SK-N-MC (cell line): Measurements from ENCODE around the gene LMTK2.
A peak's percentile ranks its signal among the peaks of the same experiment; 100 is the strongest.
"Not testable (repeated sequence)": the region's sequence is repeated elsewhere in the genome, so short reads cannot be mapped to it uniquely, and the experiment has no call there.

Experiments
- DNase-seq: peaks from one replicate; pipeline ENCODE4 v3.0.0-alpha.2; 2011; ENCODE audit warnings: low read depth, low spot score
- H3K27ac ChIP-seq: fragments of 200-600 bp; sonication (generic); 2 replicates; pipeline ENCODE4 v1.5.1; 2016; ENCODE audit warnings: mixed run types
- H3K36me3 ChIP-seq: fragments of 200-600 bp; sonication (generic); 2 replicates; pipeline ENCODE4 v1.6.1; 2017; ENCODE audit warnings: antibody characterized with exemption, low read length, mixed read lengths; ENCODE audit not compliant: insufficient read depth
- H3K4me3 ChIP-seq: fragments of 200-600 bp; sonication (generic); 2 replicates; pipeline ENCODE4 v1.5.1; 2016
- H3K9ac ChIP-seq: fragments of 200-600 bp; sonication (generic); 2 replicates; pipeline ENCODE4 v1.8.0; 2017; ENCODE audit warnings: mixed run types, mixed read lengths; ENCODE audit not compliant: insufficient read length
- H3K9me3 ChIP-seq: fragments of 200-600 bp; sonication (generic); 2 replicates; pipeline ENCODE4 v1.6.1; 2017; ENCODE audit warnings: low read depth, mild to moderate bottlenecking, antibody characterized with exemption, low read length, moderate library complexity, mixed read lengths
- EZH2 ChIP-seq: fragments of 200-600 bp; sonication (generic); IDR thresholded peaks from one replicate; pipeline ENCODE4 v1.6.1; 2017; ENCODE audit warnings: antibody characterized with exemption
- FOXP2 ChIP-seq: optimal IDR thresholded peaks from 2 replicates; pipeline ENCODE3; 2011; ENCODE audit warnings: mild to moderate bottlenecking, moderate library complexity; ENCODE audit not compliant: insufficient read depth; ENCODE audit errors: extremely low read length, control extremely low read depth
- POLR2AphosphoS5 ChIP-seq: IDR thresholded peaks from 2 replicates; pipeline ENCODE4 v1.6.1; 2012; ENCODE audit warnings: mild to moderate bottlenecking, low read depth, low read length, borderline replicate concordance

LMTK2 gene

DNA sequence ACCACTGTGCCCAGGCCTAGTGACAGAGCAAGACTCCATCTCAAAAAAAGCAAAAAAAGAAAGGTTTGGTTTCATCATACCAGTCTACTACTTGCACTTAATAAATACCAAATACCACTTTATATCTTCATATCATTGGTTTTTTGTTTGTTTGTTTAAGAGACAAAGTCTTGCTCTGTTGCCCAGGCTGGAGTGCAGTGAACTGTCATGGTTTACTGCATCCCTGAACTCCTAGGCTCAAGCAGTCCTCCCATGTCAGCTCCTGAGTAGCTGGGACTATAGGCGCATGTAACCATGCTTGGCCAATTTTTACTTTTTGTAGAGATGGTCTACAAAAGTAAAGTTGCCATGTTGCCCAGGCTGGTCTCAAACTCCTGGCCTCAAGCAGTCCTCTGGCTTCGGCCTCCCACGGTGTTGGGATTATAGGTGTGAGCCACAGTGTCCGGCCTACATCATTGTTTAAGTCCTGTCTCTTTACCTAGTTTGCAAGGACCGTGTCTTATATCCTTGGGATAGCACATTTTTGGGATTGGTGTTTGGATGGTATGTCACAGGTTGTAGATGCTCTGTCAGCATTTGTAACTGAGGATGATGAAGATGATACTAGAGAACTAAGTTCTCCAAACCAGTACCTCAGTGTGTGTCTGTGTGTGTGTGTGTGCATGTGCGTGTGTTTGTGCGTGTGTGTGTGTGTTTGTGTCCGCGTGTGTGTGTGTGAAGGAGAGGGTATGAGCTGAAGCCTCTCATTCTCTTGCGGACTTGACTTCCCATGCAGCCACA, 9.3 kb downstream of the LMTK2 start:
- Histone ChIP-seq H3K36me3 (no peaks in the 10 kb centered on the region), H3K27ac (no peak overlapping the region), H3K9me3 (no peaks in the 10 kb centered on the region), H3K4me3 (no peak overlapping the region), H3K9ac (no peak overlapping the region)
- TF ChIP-seq POLR2AphosphoS5, result no peak
- TF ChIP-seq FOXP2, result no peak
- no peak for DNase-seq

DNA sequence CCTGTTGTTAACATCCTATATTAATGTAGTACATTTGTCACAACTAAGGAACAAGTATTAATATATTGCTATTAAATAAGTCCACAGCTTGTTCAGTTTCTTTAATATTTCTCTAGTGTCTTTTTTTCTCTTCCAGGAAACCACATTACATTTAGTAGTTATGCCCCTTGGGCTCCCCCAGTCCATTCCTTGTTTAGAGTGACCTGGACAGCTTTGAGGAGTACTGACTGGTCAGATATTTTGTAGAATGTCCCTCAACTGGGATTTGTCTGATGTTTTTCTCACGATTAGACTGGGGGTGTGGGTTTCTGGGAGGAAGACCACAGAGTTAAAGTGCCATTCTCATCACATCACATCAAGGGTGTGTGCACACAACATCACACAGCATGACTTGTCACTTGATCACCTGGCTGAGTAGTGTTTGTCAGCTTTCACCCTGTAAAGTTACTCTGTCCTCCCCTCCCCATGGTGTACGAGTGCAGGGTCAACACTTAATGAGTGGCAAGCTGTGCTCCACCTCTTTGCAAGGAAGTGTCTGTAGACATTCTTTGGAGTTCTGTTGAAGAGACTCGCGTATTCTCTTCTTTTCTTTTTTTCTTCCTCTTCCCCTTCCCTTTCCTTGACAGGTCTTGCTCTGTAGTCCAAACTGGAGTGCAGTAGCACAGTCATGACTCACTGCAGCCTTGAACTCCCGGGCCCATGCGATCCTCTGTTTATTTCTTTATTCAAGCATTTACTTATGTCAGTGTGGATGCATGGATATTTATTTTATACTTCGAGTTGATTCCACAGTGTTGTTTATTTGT, 10.2 kb downstream of the LMTK2 start:
- TF ChIP-seq FOXP2 (no peak), EZH2 (no peak), POLR2AphosphoS5 (no peak)
- Histone ChIP-seq H3K36me3 (no peaks in the 10 kb centered on the region), H3K4me3 (no peak overlapping the region), H3K27ac (no peak overlapping the region), H3K9ac (no peak overlapping the region), H3K9me3 (no peaks in the 10 kb centered on the region)
- DNase-seq, result no peak

DNA sequence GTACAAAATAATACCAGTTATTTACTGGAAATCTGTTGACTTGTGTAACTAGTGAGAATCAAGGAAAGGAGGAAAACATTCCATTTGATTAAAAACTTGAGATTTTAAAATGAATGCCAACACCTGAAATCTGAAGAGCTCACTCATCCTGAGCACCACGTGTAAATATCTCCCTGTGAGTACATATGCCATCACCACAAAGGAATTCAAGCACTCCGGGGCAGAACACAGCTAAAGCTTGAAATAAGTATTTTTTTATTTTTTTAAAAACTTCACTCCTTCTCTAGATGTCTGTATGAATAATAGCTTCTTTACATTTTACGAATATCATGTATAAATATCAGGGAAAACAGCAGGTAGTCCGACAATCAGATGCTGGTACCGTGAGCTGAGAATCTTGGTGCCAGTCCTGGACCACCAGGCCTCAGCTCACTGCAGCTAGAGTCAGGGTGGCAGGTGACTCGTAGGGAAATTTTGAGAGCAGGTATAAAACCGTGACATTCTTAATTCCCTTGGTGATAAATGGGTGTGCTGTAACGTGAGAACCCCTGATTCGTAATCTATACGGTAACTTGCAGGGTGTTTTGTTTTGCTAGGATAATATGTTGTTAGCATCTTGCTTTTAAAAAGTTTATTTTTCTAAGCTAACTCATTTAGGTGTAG, 12.7 kb downstream of the LMTK2 start:
- Histone ChIP-seq H3K9me3 (no peaks in the 10 kb centered on the region), H3K27ac (no peak overlapping the region), H3K9ac (no peak overlapping the region), H3K36me3 (no peaks in the 10 kb centered on the region), H3K4me3 (no peak overlapping the region)
- no peak for TF ChIP-seq POLR2AphosphoS5
- no peak for DNase-seq

DNA sequence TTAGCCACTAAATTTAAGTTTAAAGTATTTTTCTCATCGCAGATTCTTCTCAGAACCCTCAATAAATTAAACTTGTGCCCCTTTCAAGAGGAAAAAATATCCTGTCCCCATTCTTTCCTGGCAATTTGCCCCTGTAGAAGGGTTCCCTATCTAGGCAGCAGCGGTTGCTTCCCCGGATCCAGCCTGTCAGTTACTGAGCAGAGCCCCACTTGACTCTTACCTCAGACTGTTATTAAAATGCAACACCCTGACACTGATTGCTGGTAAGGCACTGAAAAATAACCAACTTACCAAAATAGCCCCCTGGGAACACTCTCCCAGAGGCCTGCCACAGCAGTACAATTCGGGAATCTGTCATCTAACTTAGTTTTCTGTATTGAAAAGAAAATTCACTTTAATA, 13.9 kb downstream of the LMTK2 start:
- Histone ChIP-seq H3K4me3 (no peak overlapping the region), H3K36me3 (no peaks in the 10 kb centered on the region), H3K9me3 (no peaks in the 10 kb centered on the region), H3K27ac (peak overlapping the region; percentile 69; the same call in 1 of the 2 replicates), H3K9ac (peak overlapping the region; percentile 7)
- no peak for DNase-seq
- no peak for TF ChIP-seq POLR2AphosphoS5
- no peak for TF ChIP-seq EZH2
- TF ChIP-seq FOXP2, result no peak

DNA sequence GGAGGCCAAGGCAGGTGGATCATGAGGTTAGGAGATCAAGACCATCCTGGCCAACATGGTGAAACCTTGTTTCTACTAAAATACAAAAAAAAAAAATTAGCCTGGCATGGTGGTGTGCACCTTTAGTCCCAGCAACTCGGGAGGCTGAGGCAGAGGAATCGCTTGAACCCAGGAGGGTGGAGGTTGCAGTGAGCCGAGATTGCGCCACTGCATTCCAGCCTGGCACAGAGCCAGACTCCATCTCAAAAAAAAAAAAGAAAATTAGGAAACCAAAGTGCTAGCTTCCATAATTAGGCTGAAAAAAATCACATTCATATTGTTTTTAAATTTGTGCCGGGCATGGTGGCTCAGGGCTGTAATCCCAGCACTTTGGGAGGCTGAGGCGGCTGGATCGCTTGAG, 14.7 kb downstream of the LMTK2 start:
- H3K4me3 ChIP-seq, H3K27ac ChIP-seq, H3K9me3 ChIP-seq, DNase-seq, H3K36me3 ChIP-seq, H3K9ac ChIP-seq: not testable (repeated sequence)

DNA sequence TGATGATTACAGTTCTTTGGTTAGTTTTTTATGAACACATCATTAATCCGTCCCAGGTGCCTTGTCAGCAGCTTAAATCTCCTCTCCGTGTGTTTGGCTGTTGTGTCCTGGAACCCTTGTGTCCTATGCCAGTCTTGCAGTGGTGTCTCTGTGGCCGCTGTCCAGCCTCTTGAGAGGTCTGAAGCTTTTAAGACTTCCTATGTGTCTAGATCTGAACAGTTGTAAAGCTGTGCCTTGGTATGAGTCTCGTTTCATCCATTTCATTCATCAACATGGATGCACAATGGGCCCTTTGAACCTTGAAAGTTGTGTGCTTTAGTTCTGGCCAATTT, 16.7 kb downstream of the LMTK2 start:
- no peak overlapping the region for H3K4me3 ChIP-seq
- no peaks in the 10 kb centered on the region for H3K36me3 ChIP-seq
- TF ChIP-seq POLR2AphosphoS5, result no peak
- no peak for TF ChIP-seq EZH2
- TF ChIP-seq FOXP2, result no peak
- no peak for DNase-seq
- H3K9ac ChIP-seq, result no peak overlapping the region
- no peaks in the 10 kb centered on the region for H3K9me3 ChIP-seq
- H3K27ac ChIP-seq, result no peak overlapping the region

DNA sequence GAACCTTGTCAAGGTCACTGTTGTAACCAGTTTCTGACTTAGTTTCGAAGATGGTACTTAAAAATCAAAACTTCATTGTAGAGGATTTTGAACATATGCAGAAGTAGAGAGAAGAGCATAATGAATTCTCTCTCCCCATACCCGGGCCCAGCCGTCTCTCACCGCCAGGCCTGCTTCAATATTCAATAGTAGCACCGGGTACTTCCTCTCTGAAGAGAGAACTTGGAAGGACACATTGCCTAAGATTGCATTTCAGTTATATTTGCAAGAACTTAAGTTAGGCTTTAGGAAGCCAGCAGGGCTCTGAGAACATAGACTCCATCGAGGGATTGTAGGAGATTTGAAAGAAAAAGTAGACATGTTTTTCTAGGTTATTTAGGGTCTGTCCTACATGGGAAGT, 19.1 kb downstream of the LMTK2 start:
- Histone ChIP-seq H3K36me3 (no peaks in the 10 kb centered on the region), H3K9ac (no peak overlapping the region), H3K9me3 (no peaks in the 10 kb centered on the region), H3K27ac (no peak overlapping the region), H3K4me3 (no peak overlapping the region)
- no peak for DNase-seq
- TF ChIP-seq EZH2 (no peak), FOXP2 (no peak), POLR2AphosphoS5 (no peak)

DNA sequence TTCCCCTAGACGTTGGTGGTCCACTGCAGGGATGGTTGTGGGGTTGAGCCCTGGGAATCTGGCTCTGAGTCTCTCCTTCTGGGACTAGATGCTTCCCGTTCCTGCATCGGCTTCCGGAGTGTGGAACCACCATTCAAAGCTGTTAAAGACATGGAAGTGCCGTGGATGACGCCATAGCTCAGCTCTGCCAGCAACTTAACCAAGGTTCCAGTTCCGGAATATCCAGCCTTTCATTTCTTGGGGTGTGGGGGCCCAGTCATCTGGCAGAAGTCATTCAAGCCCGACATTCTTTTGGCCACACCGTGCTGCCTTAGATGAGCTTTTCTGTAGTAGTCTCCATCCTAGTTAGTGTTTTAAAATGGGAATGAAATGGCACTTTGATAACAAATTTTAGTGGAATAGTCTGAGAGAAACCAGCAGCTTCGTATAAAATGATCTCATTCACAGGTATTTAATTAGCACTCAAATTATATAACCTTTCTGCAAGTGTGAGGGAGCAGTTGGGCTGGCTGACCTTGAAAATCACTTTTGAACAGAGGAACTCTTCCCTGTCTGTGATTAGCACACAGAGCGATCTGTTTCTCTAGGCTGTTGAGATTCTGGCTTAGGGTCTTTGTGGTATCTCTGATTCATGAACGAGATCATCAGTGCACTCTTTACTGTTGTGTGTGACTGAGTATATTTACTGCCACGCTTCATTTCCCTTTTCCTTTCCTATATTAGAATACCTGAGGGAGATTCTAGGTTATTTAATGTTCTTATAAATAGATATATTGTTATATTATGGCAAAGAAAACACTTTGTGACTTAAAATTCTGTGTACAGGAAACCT, 19.9 kb downstream of the LMTK2 start:
- no peak overlapping the region for H3K4me3 ChIP-seq
- no peak overlapping the region for H3K9ac ChIP-seq
- H3K27ac ChIP-seq, result no peak overlapping the region
- no peaks in the 10 kb centered on the region for H3K36me3 ChIP-seq
- TF ChIP-seq EZH2, result no peak
- TF ChIP-seq FOXP2, result no peak
- TF ChIP-seq POLR2AphosphoS5, result no peak
- no peak for DNase-seq
- H3K9me3 ChIP-seq, result no peaks in the 10 kb centered on the region
